MM.1S (cell line): Measurements from ENCODE around the gene ACHE.

Source experiments
- DNase-seq: peaks from one replicate; pipeline ENCODE4 v3.0.0-alpha.2; 2015
- H2AFZ ChIP-seq: fragments of 300-600 bp; sonication (generic); 2 replicates; pipeline ENCODE4 v1.6.0; 2016; ENCODE audit warnings: antibody characterized with exemption, low read length
- H3F3A ChIP-seq: fragments of 300-600 bp; sonication (generic); 2 replicates; pipeline ENCODE4 v1.6.1; 2016; ENCODE audit warnings: mild to moderate bottlenecking, antibody characterized with exemption, low read length, moderate library complexity, mixed read lengths; ENCODE audit not compliant: insufficient read depth
- H3K27ac ChIP-seq: fragments of 300-600 bp; sonication (generic); 2 replicates; pipeline ENCODE4 v1.5.1; 2016; ENCODE audit warnings: mild to moderate bottlenecking, low read length
- H3K27me3 ChIP-seq: fragments of 300-600 bp; sonication (generic); replicated peaks from 2 replicates; pipeline ENCODE4 v1.6.0; 2016; ENCODE audit warnings: low read length; ENCODE audit not compliant: insufficient read depth
- H3K36me3 ChIP-seq: fragments of 300-600 bp; sonication (generic); replicated peaks from 2 replicates; pipeline ENCODE4 v1.6.1; 2016; ENCODE audit warnings: mild to moderate bottlenecking, low read length, mixed read lengths; ENCODE audit not compliant: insufficient read depth
- H3K4me1 ChIP-seq: fragments of 300-600 bp; sonication (generic); 2 replicates; pipeline ENCODE4 v1.6.1; 2016; ENCODE audit warnings: low read length, mixed read lengths
- H3K4me2 ChIP-seq: fragments of 300-600 bp; sonication (generic); 2 replicates; pipeline ENCODE4 v1.6.0; 2016; ENCODE audit warnings: low read depth, low read length
- H3K4me3 ChIP-seq: fragments of 300-600 bp; sonication (generic); 2 replicates; pipeline ENCODE4 v1.5.1; 2016; ENCODE audit warnings: low read length, mixed read lengths
- H3K79me2 ChIP-seq: fragments of 300-600 bp; sonication (generic); 2 replicates; pipeline ENCODE4 v1.6.1; 2016; ENCODE audit warnings: mixed run types, low read length, mixed read lengths
- H3K9ac ChIP-seq: fragments of 300-600 bp; sonication (generic); 2 replicates; pipeline ENCODE4 v1.6.1; 2016; ENCODE audit warnings: low read length, mixed read lengths
- H3K9me2 ChIP-seq: fragments of 300-600 bp; sonication (generic); replicated peaks from 2 replicates; pipeline ENCODE4 v1.6.1; 2016; ENCODE audit warnings: mild to moderate bottlenecking, low read length, mixed read lengths; ENCODE audit not compliant: insufficient read depth
- H3K9me3 ChIP-seq: fragments of 300-600 bp; sonication (generic); replicated peaks from 2 replicates; pipeline ENCODE4 v1.6.1; 2016; ENCODE audit warnings: mild to moderate bottlenecking, low read length, mixed read lengths; ENCODE audit not compliant: insufficient read depth
- H4K20me1 ChIP-seq: fragments of 300-600 bp; sonication (generic); 2 replicates; pipeline ENCODE4 v1.6.1; 2016; ENCODE audit warnings: mild to moderate bottlenecking, low read length, moderate library complexity, mixed read lengths; ENCODE audit not compliant: insufficient read depth
- EZH2 ChIP-seq: fragments of 300-600 bp; sonication (generic); optimal IDR thresholded peaks from 2 replicates; pipeline ENCODE3; 2017; ENCODE audit warnings: low read depth, mild to moderate bottlenecking, antibody characterized with exemption, low read length, mixed read lengths
- EZH2phosphoT487 ChIP-seq: fragments of 300-600 bp; sonication (generic); IDR thresholded peaks from 2 replicates; pipeline ENCODE4 v1.6.1; 2018; ENCODE audit warnings: antibody characterized with exemption, low read length
- TF ChIP-seq, protein P1 (sequence below): fragments of 300-600 bp; sonication (generic); IDR thresholded peaks from 2 replicates; pipeline ENCODE4 v1.5.1; 2016; ENCODE audit warnings: antibody characterized with exemption, low read length, mixed read lengths

Gene ACHE

DNA sequence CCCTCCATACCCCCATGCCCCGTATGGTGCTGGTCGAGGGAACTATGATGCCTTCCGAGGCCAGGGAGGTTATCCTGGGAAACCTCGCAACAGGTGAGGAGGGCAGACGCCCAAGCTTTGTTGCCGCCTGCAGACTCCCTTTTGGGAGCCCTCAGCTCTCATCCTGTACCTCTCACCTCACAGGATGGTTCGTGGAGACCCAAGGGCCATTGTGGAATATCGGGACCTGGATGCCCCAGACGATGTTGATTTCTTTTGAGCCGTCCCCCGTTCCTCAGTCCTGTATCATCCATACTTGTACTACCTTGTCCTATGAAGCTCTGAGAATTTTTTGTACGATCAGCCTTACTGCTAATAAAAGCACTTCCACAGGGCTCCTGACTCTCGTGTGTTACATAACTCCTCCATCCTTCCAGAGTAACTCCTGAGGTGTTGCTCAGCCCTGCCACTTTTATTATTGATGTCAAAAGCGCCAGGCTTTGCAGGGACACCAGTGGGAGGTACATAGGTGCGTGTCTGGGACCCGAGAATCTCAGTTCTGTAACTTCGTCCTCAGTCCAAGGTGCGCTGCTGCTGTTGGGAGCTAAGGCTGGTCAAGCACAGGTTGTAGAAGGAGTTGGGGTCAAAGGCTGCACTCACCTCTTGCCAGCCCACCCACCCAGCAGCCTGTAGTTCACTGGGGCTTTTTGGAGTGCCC is 7.2 kb downstream of the ACHE start:
- Histone ChIP-seq H3K9me3 (no peaks in the 10 kb centered on the region), H4K20me1 (no peaks in the 10 kb centered on the region), H3K9me2 (no peaks in the 10 kb centered on the region), H3F3A (peaks cover 12% of the 10 kb centered on the region; the same call in 1 of the 2 replicates), H2AFZ (no peak overlapping the region), H3K79me2 (peaks cover 14% of the 10 kb centered on the region), H3K9ac (no peak overlapping the region; the same call in 1 of the 2 replicates), H3K4me1 (peaks cover 10% of the 10 kb centered on the region), H3K27me3 (peaks cover 34% of the 10 kb centered on the region), H3K27ac (no peak overlapping the region), H3K36me3 (peaks cover 42% of the 10 kb centered on the region), H3K4me3 (peak overlapping the region; percentile 80), H3K4me2 (peak overlapping the region; percentile 99; the same call in 1 of the 2 replicates)
- DNase-seq = no peak
- TF ChIP-seq EZH2 (no peak), EZH2phosphoT487 (no peak)
- TF ChIP-seq, protein P1, sequence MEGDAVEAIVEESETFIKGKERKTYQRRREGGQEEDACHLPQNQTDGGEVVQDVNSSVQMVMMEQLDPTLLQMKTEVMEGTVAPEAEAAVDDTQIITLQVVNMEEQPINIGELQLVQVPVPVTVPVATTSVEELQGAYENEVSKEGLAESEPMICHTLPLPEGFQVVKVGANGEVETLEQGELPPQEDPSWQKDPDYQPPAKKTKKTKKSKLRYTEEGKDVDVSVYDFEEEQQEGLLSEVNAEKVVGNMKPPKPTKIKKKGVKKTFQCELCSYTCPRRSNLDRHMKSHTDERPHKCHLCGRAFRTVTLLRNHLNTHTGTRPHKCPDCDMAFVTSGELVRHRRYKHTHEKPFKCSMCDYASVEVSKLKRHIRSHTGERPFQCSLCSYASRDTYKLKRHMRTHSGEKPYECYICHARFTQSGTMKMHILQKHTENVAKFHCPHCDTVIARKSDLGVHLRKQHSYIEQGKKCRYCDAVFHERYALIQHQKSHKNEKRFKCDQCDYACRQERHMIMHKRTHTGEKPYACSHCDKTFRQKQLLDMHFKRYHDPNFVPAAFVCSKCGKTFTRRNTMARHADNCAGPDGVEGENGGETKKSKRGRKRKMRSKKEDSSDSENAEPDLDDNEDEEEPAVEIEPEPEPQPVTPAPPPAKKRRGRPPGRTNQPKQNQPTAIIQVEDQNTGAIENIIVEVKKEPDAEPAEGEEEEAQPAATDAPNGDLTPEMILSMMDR = no peak

DNA sequence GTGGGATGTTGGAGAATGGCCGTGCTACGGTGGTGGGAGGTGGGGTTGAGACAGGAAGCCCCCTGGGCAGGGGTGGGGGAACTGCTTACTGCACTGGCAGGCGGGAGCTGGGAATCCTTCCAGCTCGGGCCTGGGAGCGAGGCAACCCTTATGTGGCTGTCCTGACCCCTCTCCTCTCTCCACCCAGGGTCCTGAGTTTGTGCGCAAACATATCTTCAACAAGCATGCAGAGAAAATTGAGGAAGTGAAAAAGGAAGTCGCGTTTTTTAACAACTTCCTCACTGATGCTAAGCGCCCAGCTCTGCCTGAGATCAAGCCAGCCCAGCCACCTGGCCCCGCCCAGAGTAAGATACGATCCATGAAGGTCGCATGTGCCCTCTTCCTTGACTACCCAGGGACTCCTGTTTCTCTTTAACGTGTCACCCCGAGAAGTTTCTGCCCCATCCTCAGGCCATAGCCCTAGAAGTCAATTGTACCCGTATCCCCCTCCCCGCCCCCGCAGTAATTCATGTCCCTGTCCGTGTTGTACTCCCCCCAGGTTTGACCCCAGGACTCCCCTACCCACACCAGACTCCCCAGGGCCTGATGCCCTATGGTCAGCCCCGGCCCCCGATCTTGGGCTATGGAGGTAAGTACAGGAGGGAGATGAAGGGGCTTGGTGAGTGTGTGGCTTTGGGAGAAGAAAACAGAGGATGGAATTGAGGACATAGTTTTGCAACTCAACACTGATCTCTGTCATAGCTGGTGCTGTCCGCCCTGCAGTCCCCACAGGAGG is 8.0 kb downstream of the ACHE start:
- H3K27ac ChIP-seq = no peak overlapping the region
- peaks cover 12% of the 10 kb centered on the region; the same call in 1 of the 2 replicates for H3F3A ChIP-seq
- H4K20me1 ChIP-seq = no peaks in the 10 kb centered on the region
- H3K36me3 ChIP-seq = peaks cover 42% of the 10 kb centered on the region
- H3K4me3 ChIP-seq = no peak overlapping the region
- no peak overlapping the region for H3K4me2 ChIP-seq
- no peaks in the 10 kb centered on the region for H3K9me3 ChIP-seq
- H3K9ac ChIP-seq = no peak overlapping the region
- DNase-seq = no peak
- H3K79me2 ChIP-seq = peaks cover 14% of the 10 kb centered on the region
- H3K4me1 ChIP-seq = peaks cover 10% of the 10 kb centered on the region
- TF ChIP-seq, protein P1 = no peak
- TF ChIP-seq EZH2phosphoT487 (no peak), EZH2 (no peak)
- H2AFZ ChIP-seq = no peak overlapping the region
- H3K27me3 ChIP-seq = peaks cover 27% of the 10 kb centered on the region
- H3K9me2 ChIP-seq = no peaks in the 10 kb centered on the region

DNA sequence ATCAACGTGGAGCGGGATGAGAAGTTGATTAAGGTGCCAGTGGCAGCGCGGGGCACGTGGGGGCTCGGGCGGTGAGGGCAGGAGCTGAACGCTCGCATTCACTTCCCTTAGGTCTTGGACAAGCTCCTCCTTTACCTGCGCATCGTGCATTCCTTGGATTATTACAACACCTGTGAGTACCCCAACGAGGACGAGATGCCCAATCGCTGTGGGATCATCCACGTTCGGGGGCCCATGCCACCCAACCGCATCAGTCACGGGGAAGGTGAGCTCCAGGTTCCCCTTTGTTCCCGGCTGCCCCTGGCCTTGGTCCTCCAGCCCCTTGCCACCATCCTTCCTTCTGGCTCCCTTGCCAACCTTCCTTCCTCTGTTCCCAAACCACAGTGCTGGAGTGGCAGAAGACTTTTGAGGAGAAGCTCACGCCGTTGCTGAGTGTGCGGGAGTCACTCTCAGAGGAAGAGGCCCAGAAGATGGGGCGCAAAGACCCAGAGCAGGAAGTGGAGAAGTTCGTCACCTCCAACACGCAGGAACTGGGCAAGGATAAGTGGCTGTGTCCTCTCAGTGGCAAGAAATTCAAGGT is 8.7 kb downstream of the ACHE start:
- TF ChIP-seq EZH2 (no peak), EZH2phosphoT487 (no peak)
- TF ChIP-seq, protein P1 = no peak
- no peaks in the 10 kb centered on the region for H3K9me2 ChIP-seq
- H3K27me3 ChIP-seq = peaks cover 20% of the 10 kb centered on the region
- H3K4me1 ChIP-seq = peaks cover 10% of the 10 kb centered on the region
- H3K4me3 ChIP-seq = no peak overlapping the region
- no peak overlapping the region for H3K27ac ChIP-seq
- no peak overlapping the region for H3K4me2 ChIP-seq
- DNase-seq = no peak
- peaks cover 14% of the 10 kb centered on the region for H3K79me2 ChIP-seq
- no peaks in the 10 kb centered on the region for H3K9me3 ChIP-seq
- H3K9ac ChIP-seq = no peak overlapping the region
- H4K20me1 ChIP-seq = no peaks in the 10 kb centered on the region
- peaks cover 12% of the 10 kb centered on the region; the same call in 1 of the 2 replicates for H3F3A ChIP-seq
- peaks cover 43% of the 10 kb centered on the region for H3K36me3 ChIP-seq
- no peak overlapping the region for H2AFZ ChIP-seq
